Fibroblast of the conjunctiva (primary cell): ENCODE results near the gene LINGO3.
A peak's percentile ranks its signal among the peaks of the same experiment; 100 is the strongest.

Experiments
- DNase-seq: peaks from one replicate; pipeline ENCODE4 v3.0.0-alpha.2; 2010; ENCODE audit warnings: low read depth

The LINGO3 gene

GRCh38 chr19:2326699-2327360 is 18.9 kb upstream of the LINGO3 start:
- no peak for DNase-seq

- no peak for DNase-seq
These were observed 17.5 kb upstream of the LINGO3 start for GRCh38 chr19:2325281-2326046.

GRCh38 chr19:2324220-2324948 is 16.4 kb upstream of the LINGO3 start:
- DNase-seq: no peak

GRCh38 chr19:2323707-2324106 is 15.8 kb upstream of the LINGO3 start:
- DNase-seq: no peak

GRCh38 chr19:2321565-2322283 is 13.8 kb upstream of the LINGO3 start:
- DNase-seq: no peak

- DNase-seq: no peak
These were observed 13.0 kb upstream of the LINGO3 start for GRCh38 chr19:2320939-2321338.

GRCh38 chr19:2320049-2320448 is 12.1 kb upstream of the LINGO3 start:
- DNase-seq: no peak

GRCh38 chr19:2319551-2319950 is 11.6 kb upstream of the LINGO3 start:
- no peak for DNase-seq

GRCh38 chr19:2318923-2319322 is 11.0 kb upstream of the LINGO3 start:
- no peak for DNase-seq

GRCh38 chr19:2317756-2318155 is 9.8 kb upstream of the LINGO3 start:
- DNase-seq: no peak

- no peak for DNase-seq
These were observed 9.3 kb upstream of the LINGO3 start for GRCh38 chr19:2317300-2317699.

GRCh38 chr19:2315818-2316353 is 7.9 kb upstream of the LINGO3 start:
- DNase-seq: peak; percentile 26

- DNase-seq: no peak
These were observed 7.3 kb upstream of the LINGO3 start for GRCh38 chr19:2315121-2315817.

GRCh38 chr19:2312820-2313501 is 5.0 kb upstream of the LINGO3 start:
- DNase-seq: no peak

GRCh38 chr19:2311093-2311492 is 3.1 kb upstream of the LINGO3 start:
- no peak for DNase-seq

GRCh38 chr19:2309734-2310362 is 1.9 kb upstream of the LINGO3 start:
- no peak for DNase-seq

- DNase-seq: no peak
These were observed 389 bp downstream of the LINGO3 start for GRCh38 chr19:2307518-2308012.

GRCh38 chr19:2306971-2307370 is 983 bp downstream of the LINGO3 start:
- DNase-seq: no peak

- DNase-seq: no peak
These were observed 1.6 kb downstream of the LINGO3 start for GRCh38 chr19:2306281-2306806.
